PFSK-1 (cell line): Measurements from ENCODE around the gene IL10.

ENCODE experiments used
- FOXP2 ChIP-seq: optimal IDR thresholded peaks from 2 replicates; pipeline ENCODE3; 2011; ENCODE audit warnings: borderline replicate concordance, control low read depth, inconsistent platforms; ENCODE audit not compliant: insufficient read depth; ENCODE audit errors: extremely low read length, extremely low read depth
- POLR2AphosphoS5 ChIP-seq: IDR thresholded peaks from 2 replicates; pipeline ENCODE4 v1.6.1; 2012; ENCODE audit warnings: low read depth, mild to moderate bottlenecking, control low read depth, low read length, moderate library complexity
- SIN3A ChIP-seq: IDR thresholded peaks from 2 replicates; pipeline ENCODE4 v1.6.1; 2012; ENCODE audit warnings: mild to moderate bottlenecking, low read length, moderate library complexity, borderline replicate concordance; ENCODE audit not compliant: insufficient read depth
- TAF1 ChIP-seq: IDR thresholded peaks from 2 replicates; pipeline ENCODE4 v1.6.1; 2012; ENCODE audit warnings: low read length, control low read depth, borderline replicate concordance; ENCODE audit not compliant: insufficient read depth
- TF ChIP-seq, protein P1 (sequence below), 2 experiments: IDR thresholded peaks; 2 replicates each; pipeline versions ENCODE4 v1.6.1 to v1.8.0; 2011 to 2012; ENCODE audit warnings: low read depth in 2 of 2, low read length in 2 of 2, control low read depth in 1 of 2, inconsistent platforms in 1 of 2, mild to moderate bottlenecking in 1 of 2, moderate library complexity in 1 of 2; ENCODE audit not compliant: insufficient read depth in 1 of 2

The IL10 gene

DNA sequence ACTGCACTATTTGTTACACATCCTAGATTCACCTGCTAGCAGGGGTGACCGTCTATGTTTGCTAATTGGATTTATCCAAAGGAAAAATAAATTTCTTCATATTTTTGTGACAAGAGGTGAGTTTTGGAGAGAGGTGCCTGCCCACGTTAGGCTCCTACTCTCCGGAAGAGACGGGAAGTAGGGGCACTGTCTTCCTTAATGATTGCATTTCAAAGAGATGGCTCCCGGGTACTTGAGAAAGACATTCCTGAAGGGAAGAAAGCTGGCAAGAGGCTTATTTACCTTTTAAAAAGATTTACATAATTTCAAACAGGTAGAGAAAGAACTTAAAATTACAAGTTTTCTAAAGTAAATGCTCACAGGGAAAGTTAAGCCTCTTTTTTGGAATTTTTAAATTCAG, 20.4 kb downstream of the IL10 start:
- TF ChIP-seq, protein P1, sequence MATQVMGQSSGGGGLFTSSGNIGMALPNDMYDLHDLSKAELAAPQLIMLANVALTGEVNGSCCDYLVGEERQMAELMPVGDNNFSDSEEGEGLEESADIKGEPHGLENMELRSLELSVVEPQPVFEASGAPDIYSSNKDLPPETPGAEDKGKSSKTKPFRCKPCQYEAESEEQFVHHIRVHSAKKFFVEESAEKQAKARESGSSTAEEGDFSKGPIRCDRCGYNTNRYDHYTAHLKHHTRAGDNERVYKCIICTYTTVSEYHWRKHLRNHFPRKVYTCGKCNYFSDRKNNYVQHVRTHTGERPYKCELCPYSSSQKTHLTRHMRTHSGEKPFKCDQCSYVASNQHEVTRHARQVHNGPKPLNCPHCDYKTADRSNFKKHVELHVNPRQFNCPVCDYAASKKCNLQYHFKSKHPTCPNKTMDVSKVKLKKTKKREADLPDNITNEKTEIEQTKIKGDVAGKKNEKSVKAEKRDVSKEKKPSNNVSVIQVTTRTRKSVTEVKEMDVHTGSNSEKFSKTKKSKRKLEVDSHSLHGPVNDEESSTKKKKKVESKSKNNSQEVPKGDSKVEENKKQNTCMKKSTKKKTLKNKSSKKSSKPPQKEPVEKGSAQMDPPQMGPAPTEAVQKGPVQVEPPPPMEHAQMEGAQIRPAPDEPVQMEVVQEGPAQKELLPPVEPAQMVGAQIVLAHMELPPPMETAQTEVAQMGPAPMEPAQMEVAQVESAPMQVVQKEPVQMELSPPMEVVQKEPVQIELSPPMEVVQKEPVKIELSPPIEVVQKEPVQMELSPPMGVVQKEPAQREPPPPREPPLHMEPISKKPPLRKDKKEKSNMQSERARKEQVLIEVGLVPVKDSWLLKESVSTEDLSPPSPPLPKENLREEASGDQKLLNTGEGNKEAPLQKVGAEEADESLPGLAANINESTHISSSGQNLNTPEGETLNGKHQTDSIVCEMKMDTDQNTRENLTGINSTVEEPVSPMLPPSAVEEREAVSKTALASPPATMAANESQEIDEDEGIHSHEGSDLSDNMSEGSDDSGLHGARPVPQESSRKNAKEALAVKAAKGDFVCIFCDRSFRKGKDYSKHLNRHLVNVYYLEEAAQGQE (IDR thresholded peaks at IDR 0.05; ENCODE audit: insufficient read depth in 1 of 2, low read depth in 2 of 2, low read length in 2 of 2) = no peak
- no peak for TF ChIP-seq POLR2AphosphoS5
- no peak for TF ChIP-seq SIN3A
- no peak for TF ChIP-seq TAF1
- TF ChIP-seq FOXP2 = no peak

DNA sequence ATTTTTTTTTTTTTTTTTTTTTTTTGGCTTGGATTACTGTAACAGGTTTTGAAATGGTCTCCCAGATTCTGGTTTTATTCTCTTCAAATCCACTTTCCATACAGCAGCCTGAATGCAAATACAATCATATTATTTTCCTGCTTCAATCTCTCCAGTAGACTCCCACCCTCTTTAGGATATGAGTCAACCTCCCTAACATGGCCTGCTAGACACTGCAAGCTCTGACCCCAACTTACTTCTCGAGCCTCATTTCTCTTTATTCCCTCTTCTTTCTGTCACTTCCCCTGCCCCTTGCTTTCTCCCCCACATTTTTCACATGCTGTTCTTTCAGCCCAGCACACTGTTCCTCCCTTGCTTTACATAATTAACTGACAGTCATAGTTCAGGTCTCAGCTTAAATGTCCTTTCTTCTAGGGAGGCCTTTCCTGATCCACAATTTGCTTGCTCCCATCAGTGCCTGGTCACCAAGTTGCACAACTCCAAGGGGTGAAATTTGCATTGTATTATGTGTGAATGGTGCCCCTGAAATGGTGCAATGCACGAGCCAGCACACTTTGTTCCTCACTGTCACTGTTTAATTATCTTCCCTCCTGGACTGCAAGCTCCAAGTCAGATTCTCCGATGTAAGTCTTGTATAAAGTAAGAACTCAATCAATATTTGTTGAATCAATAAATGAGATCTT, 23.8 kb downstream of the IL10 start:
- no peak for TF ChIP-seq FOXP2
- TF ChIP-seq, protein P1 (IDR thresholded peaks at IDR 0.05; ENCODE audit: insufficient read depth in 1 of 2, low read depth in 2 of 2, low read length in 2 of 2) = no peak
- no peak for TF ChIP-seq POLR2AphosphoS5
- TF ChIP-seq SIN3A = no peak
- no peak for TF ChIP-seq TAF1

DNA sequence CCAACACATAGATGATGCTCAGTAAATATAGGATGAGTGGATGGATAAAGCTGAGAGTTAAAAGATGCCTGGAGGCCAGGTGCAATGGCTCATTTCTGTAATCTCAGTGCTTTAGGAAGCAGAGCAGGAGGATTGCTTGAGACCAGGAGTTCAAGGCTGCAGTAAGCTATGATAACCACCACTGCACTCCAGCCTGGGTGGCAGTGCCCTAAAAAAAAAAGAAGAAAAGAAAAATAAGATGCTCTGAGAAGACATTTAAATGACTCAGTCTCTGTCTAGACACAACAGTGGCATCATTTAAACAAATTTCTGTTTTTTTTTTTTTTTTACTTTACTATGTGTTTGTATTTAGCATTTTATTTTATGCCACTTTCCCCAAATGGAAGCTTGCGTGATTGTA, 27.0 kb downstream of the IL10 start:
- TF ChIP-seq FOXP2 = no peak
- TF ChIP-seq, protein P1 (IDR thresholded peaks at IDR 0.05; ENCODE audit: insufficient read depth in 1 of 2, low read depth in 2 of 2, low read length in 2 of 2) = no peak
- no peak for TF ChIP-seq POLR2AphosphoS5
- TF ChIP-seq TAF1 = no peak
- no peak for TF ChIP-seq SIN3A

DNA sequence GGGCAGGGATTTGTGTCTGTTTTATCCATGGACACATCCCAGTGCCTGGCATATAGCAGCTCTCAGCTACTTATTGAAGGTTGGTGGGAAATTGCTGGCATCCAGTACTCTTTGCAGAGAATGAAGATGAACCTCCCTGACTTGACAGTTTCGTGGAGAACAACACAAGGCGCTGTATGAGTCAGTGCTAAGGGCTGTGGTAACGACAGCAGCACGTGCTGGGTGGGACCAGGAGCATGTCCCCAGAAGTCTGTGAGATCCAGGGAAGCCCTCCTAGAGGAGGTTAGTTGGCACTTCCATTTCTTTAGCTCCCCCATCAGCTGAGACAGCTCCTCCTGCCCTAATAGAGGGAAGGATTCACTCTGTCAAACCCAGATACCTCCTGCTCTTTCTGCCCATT, 27.6 kb downstream of the IL10 start:
- TF ChIP-seq TAF1 (no peak), POLR2AphosphoS5 (no peak), SIN3A (no peak)
- TF ChIP-seq, protein P1 (IDR thresholded peaks at IDR 0.05; ENCODE audit: insufficient read depth in 1 of 2, low read depth in 2 of 2, low read length in 2 of 2) = no peak
